SK-N-MC (cell line): Measurements from ENCODE around the gene REM1.

Source experiments
- EZH2 ChIP-seq: fragments of 200-600 bp; sonication (generic); IDR thresholded peaks from one replicate; pipeline ENCODE4 v1.6.1; 2017; ENCODE audit warnings: antibody characterized with exemption
- POLR2AphosphoS5 ChIP-seq: IDR thresholded peaks from 2 replicates; pipeline ENCODE4 v1.6.1; 2012; ENCODE audit warnings: mild to moderate bottlenecking, low read depth, low read length, borderline replicate concordance

DNA sequence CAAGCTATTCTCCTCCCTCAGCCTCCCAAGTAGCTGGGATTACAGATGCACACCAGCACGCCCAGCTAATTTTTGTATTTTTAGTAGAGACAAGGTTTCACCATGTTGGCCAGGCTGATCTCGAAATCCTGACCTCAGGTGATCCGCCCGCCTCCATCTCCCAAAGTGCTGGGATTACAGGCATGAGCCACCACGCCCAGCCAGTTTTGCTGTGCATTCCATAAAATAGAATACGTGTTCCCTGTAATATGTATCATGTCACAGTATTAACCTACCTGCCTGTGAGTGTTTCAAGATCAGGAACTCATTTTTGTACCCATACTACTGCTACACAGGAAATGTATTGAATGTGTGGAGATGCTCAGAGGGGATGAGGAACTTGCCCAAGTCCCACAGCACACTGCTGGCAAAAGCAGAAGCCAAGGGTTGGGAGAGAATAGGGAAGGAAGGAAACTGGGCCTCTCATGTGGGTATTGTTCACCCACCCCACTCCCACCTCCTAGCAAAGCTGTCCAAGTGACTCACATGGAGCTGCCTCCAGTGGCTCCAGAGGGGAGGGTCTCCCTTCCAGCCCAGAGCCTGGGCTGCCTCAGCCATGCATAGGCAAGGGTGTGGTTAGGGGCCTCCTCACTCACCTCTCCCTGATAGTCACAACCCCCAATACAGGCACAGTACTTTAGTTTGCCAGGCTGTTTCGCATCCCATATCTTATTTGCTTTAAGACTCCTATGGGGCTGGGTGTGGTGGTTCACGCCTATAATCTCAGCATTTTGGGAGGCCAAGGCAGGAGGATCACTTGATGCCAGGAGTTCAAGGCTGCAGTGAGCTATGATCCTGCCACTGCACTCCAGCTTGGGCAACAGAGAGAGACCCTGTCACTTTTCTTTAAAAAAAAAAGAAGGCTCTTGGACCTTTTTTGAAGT, 48.5 kb downstream of the REM1 start:
- TF ChIP-seq POLR2AphosphoS5: no peak
- no peak for TF ChIP-seq EZH2
